Mucosa of descending colon (tissue), 3 donors: ENCODE measurements around the gene TNS1. TPM values are rescaled to one million over a fixed set of nuclear protein-coding genes. Genes with fewer than 3 reads are reported as not detected.
A peak's percentile ranks its signal among the peaks of the same experiment; 100 is the strongest.

Source experiments
- ATAC-seq: fragments of 200-7000 bp; cut with Tn5 transposase; one replicate; pipeline ENCODE4 v1.9.1; 2020; ENCODE audit warnings: mild to moderate bottlenecking, moderate library complexity
- DNase-seq, 3 donors: peaks; one replicate each; pipeline ENCODE4 v3.0.0-alpha.2; 2020
- H3K36me3 ChIP-seq: fragments of 200-600 bp; one replicate; pipeline ENCODE4 v1.8.0; 2021; ENCODE audit warnings: low read depth, mild to moderate bottlenecking
- H3K4me1 ChIP-seq: fragments of 200-600 bp; one replicate; pipeline ENCODE4 v1.8.0; 2021; ENCODE audit warnings: low read depth, mild to moderate bottlenecking
- H3K4me3 ChIP-seq: fragments of 200-600 bp; one replicate; pipeline ENCODE4 v1.8.0; 2021; ENCODE audit warnings: mild to moderate bottlenecking
- H3K9me3 ChIP-seq: fragments of 200-600 bp; one replicate; pipeline ENCODE4 v1.8.0; 2021; ENCODE audit warnings: mild to moderate bottlenecking
- CTCF ChIP-seq: fragments of 200-600 bp; IDR thresholded peaks from one replicate; pipeline ENCODE4 v1.8.0; 2022; ENCODE audit warnings: antibody characterized with exemption, mild to moderate bottlenecking
- intact Hi-C, 2 donors: fragments of 100-400 bp; cut with DNase I in 1 of 2; cut with micrococcal nuclease in 1 of 2; formaldehyde crosslinking; loops; one replicate each; pipeline versions ENCODE4 v1.11.0 to v1.11.1; 2022; cut with DNase I, micrococcal nuclease
- total RNA-seq, 3 donors: library from RNA; stranded (reverse); fragmentation: NEBNext Ultra II Directional in 2 of 3; extraction: Animal tissue kit (Norgen Biotek cat#: 25700) in 2 of 3; gene quantifications; one replicate each; pipeline versions ENCODE4 v1.2.1 to v1.2.4, GENCODE V29; 2021 to 2023
- donor health status: DM: no; HTN: no; CAD: no; lungs with moderate emphysema.
- donor health status: DM: no; HTN: no; CAD: no.
- donor health status: DM: no; HTN: yes; CAD: no.

The TNS1 gene
- total RNA-seq, 3 donors from 2014 or later: 43.8 to 1,458 (median 121) TPM

- no peaks in the 10 kb centered on the region for H3K9me3 ChIP-seq
- H3K36me3 ChIP-seq: no peaks in the 10 kb centered on the region
- peaks cover 1% of the 10 kb centered on the region for H3K4me1 ChIP-seq
- DNase-seq (no peak), ATAC-seq (no peak)
- intact Hi-C loops: no loop called here
- no peak for TF ChIP-seq CTCF
- H3K4me3 ChIP-seq: no peak overlapping the region
These were observed 54.4 kb downstream of the TNS1 start for GRCh38 chr2:217948351-217948791.

DNA sequence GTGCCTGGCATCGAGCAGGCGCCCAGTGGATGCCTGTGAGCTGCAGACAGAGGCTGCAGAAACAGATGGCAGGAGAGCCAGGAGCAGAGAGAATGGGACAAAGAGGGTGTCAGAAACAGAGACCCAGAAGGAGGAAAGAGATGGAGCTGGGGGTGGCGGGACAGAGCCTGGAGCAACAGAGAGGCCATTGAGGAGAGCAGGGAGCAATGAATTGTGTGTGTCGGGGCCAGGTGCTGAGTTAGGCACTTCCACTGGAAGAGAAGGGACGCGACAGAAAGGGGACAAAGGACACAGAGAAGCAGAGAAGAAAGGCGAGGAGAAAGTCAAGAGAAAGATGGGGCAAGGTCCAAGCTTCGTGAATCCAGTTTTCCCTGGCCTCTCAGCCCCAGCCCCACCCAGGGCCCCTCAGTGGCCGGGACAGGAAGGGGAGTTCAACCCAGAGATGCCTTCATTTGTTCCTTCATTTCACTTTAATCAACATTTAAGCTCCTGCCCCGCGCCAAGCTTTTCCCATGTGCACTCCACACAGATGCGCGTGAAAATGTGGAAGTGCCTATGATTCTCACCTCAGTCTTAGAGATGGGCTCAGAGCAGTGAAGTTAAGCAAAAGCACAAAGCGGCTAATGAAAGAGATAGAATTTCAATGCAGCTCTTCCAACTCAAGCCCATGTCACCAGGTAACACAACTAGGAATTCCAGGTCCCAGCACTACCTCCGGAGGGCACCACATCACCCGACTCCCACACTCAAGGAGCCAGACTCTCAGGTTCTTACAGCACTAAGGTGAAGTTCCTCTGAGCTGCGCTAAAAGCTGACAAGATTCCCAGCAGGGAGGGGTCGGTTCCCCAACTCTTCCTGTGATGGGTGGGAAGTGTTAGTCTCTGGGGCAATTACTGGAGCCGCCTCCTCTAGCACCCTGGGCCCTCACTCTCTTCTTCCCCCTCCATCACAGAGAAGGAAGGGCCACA lies 55.1 kb downstream of the TNS1 start:
- H3K36me3 ChIP-seq: no peaks in the 10 kb centered on the region
- TF ChIP-seq CTCF: no peak
- no peak overlapping the region for H3K4me3 ChIP-seq
- no peak for ATAC-seq
- H3K4me1 ChIP-seq: peaks cover 2% of the 10 kb centered on the region
- DNase-seq: peak in 1 of 3 donors; percentile 32
- no peaks in the 10 kb centered on the region for H3K9me3 ChIP-seq
- intact Hi-C loops: no loop called here

DNA sequence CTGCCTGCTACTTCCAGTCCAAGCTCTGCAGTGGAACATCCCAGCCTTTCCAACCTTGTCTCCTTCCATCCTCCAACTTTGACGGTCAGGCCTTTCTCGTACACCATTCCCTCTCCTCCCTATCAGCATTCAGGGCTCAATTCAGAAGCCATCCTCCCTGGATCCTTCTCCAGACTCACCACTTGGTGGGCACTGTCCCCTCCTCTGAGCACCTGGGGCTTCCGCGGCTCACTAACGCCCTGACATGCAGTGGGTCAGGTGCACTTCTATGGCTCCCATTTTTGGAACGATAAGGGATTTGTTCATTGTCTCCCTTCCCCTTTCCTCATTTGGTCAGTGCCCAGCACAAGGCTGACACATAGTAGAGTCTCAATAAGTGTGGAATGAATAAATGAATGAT lies 56.7 kb downstream of the TNS1 start:
- DNase-seq (no peak), ATAC-seq (no peak)
- intact Hi-C loops: no loop called here
- no peak for TF ChIP-seq CTCF
- Histone ChIP-seq H3K4me1 (peaks cover 2% of the 10 kb centered on the region), H3K36me3 (no peaks in the 10 kb centered on the region), H3K4me3 (no peak overlapping the region), H3K9me3 (no peaks in the 10 kb centered on the region)

DNA sequence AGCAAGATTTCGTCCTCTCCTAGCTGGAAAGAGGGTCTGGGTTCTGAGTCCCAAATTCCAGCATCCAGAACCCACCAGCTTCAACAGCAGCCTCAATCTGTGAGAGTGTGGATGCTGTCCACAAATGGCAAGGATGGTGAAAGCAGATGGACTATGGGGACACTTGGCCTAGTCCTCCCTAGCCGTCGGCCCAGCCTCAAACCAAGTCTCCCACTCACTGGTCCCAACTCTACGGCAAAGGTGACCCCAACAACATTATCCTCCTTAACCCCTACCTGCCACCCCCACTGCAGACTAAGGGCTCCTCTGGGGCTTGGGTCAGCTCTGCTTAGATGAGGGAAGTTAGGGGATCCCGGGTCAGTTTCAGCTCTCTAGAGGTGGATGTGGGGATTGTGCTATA lies 57.3 kb downstream of the TNS1 start:
- Histone ChIP-seq H3K9me3 (no peaks in the 10 kb centered on the region), H3K4me1 (peaks cover 2% of the 10 kb centered on the region), H3K4me3 (no peak overlapping the region), H3K36me3 (no peaks in the 10 kb centered on the region)
- TF ChIP-seq CTCF: no peak
- no peak for DNase-seq
- no peak for ATAC-seq
- intact Hi-C loops: no loop called here

GRCh38 chr2:217944923-217945322 lies 57.9 kb downstream of the TNS1 start:
- H3K36me3 ChIP-seq: no peaks in the 10 kb centered on the region
- no peaks in the 10 kb centered on the region for H3K9me3 ChIP-seq
- H3K4me1 ChIP-seq: peaks cover 2% of the 10 kb centered on the region
- no peak for ATAC-seq
- no peak for TF ChIP-seq CTCF
- DNase-seq: peak in 1 of 3 donors; percentile 15
- no peak overlapping the region for H3K4me3 ChIP-seq
- intact Hi-C loops: no loop called here
